ENCODE measurements around the gene MED12. TPM values are rescaled to one million over a fixed set of nuclear protein-coding genes. Genes with fewer than 3 reads are reported as not detected.

The MED12 gene
- total RNA-seq, 2 experiments from 2014 or later, result 44.5 to 55.3 TPM

GRCh38 chrX:71107762-71108360 is 10.5 kb upstream of the MED12 start:
- ChIA-PET POLR2A (interaction anchor here (0.7 to 1.1 kb wide), 2 partner anchors 11 to 40 kb away, joined by 3 to 6 read pairs; partner anchors contain the start of genes MED12 and SNX12), CTCF (no interaction called here)
- H3K27ac Mint-ChIP-seq, result peak overlapping the region; percentile 99
- Histone ChIP-seq H3K27me3 (ENCODE audit: control insufficient read depth in 1 of 2, insufficient read depth in 2 of 2, low read length in 2 of 2) (no peaks in the 10 kb centered on the region), H3K36me3 (ENCODE audit: insufficient read depth, low read length) (peaks cover 37% of the 10 kb centered on the region), H3K9me3 (ENCODE audit: control insufficient read depth in 1 of 2, insufficient read depth in 1 of 2, low read length in 2 of 2) (no peaks in the 10 kb centered on the region), H3K4me3 (ENCODE audit: low read length) (peak overlapping the region; percentile 93), H3K27ac (ENCODE audit: low read depth in 1 of 2, low read length in 2 of 2) (peak overlapping the region; percentile 52 to 96), H3K4me1 (ENCODE audit: insufficient read depth, low read length) (peaks cover 75% of the 10 kb centered on the region)
- H3K27me3 Mint-ChIP-seq, result no peaks in the 10 kb centered on the region
- H3K4me3 Mint-ChIP-seq, result peak overlapping the region; percentile 98
- ATAC-seq (ENCODE audit: poor library complexity) (peak; percentile 12), DNase-seq (peak in 8 of 14 experiments; percentile 28 to 70 (median 48))
- peaks cover 68% of the 10 kb centered on the region for H3K36me3 Mint-ChIP-seq (ENCODE audit: low read depth)
- no peaks in the 10 kb centered on the region for H3K9me3 Mint-ChIP-seq
- H3K4me1 Mint-ChIP-seq (ENCODE audit: low read depth), result peaks cover 71% of the 10 kb centered on the region
- intact Hi-C loops (cut with DNase I, micrococcal nuclease), result no loop called here
- TF ChIP-seq CTCF (IDR thresholded peaks at IDR 0.05), result no peak

- intact Hi-C loops (cut with DNase I, micrococcal nuclease), result loop anchor here in 1 of 2 experiments (1.0 kb wide), 1 partner anchor 11 kb away; no protein-coding TSS in a partner anchor
- CTCF ChIA-PET, result no interaction called here
- TF ChIP-seq CTCF (IDR thresholded peaks at IDR 0.05), result no peak
- peak overlapping the region; percentile 98 for H3K4me3 Mint-ChIP-seq
- H3K27ac ChIP-seq (ENCODE audit: low read depth in 1 of 2, low read length in 2 of 2), result peak overlapping the region; percentile 96 to 99
- peak in 2 of 14 experiments; percentile 44 to 47 for DNase-seq
- peak overlapping the region; percentile 93 for H3K4me3 ChIP-seq (ENCODE audit: low read length)
- ATAC-seq (ENCODE audit: poor library complexity), result peak; percentile 18
- H3K27ac Mint-ChIP-seq, result peak overlapping the region; percentile 99
- no peaks in the 10 kb centered on the region for H3K9me3 ChIP-seq (ENCODE audit: control insufficient read depth in 1 of 2, insufficient read depth in 1 of 2, low read length in 2 of 2)
- no peaks in the 10 kb centered on the region for H3K9me3 Mint-ChIP-seq
- H3K4me1 ChIP-seq (ENCODE audit: insufficient read depth, low read length), result peaks cover 75% of the 10 kb centered on the region
- peaks cover 68% of the 10 kb centered on the region for H3K36me3 Mint-ChIP-seq (ENCODE audit: low read depth)
- H3K27me3 ChIP-seq (ENCODE audit: control insufficient read depth in 1 of 2, insufficient read depth in 2 of 2, low read length in 2 of 2), result no peaks in the 10 kb centered on the region
- H3K36me3 ChIP-seq (ENCODE audit: insufficient read depth, low read length), result peaks cover 37% of the 10 kb centered on the region
- peaks cover 64% of the 10 kb centered on the region for H3K4me1 Mint-ChIP-seq (ENCODE audit: low read depth)
- POLR2A ChIA-PET, result interaction anchor here (1.1 kb wide), 1 partner anchor 9 kb away, joined by 6 read pairs; the partner anchor contains the start of gene MED12
- H3K27me3 Mint-ChIP-seq, result no peaks in the 10 kb centered on the region
Observed at GRCh38 chrX:71109051-71109450, 9.3 kb upstream of the MED12 start.

GRCh38 chrX:71111141-71111843 is 7.1 kb upstream of the MED12 start, which contains the start of gene IL2RG:
TSS of gene IL2RG (minus strand) at chrX:71111577. CDS start at chrX:71111539, 38 bp downstream.
- peaks cover 58% of the 10 kb centered on the region for H3K36me3 Mint-ChIP-seq (ENCODE audit: low read depth)

More at GRCh38 chrX:71111141-71111843, 7.1 kb upstream of the MED12 start, which contains the start of gene IL2RG:
- Mint-ChIP-seq H3K27ac (peak within 1 kb of the TSS; percentile 99), H3K9me3 (no peaks in the 10 kb centered on the region), H3K27me3 (no peaks in the 10 kb centered on the region), H3K4me3 (peak within 1 kb of the TSS; percentile 98), H3K4me1 (ENCODE audit: low read depth) (peaks cover 51% of the 10 kb centered on the region)
- POLR2A ChIA-PET, result interaction anchor here (1.0 to 4.3 kb wide), 16 partner anchors 9 to 422 kb away, joined by 3 to 106 read pairs (median 12); partner anchors contain the start of genes FOXO4, MED12, NONO and OGT
- peaks cover 36% of the 10 kb centered on the region for H3K36me3 ChIP-seq (ENCODE audit: insufficient read depth, low read length)
- CTCF ChIA-PET, result interaction anchor here (1.4 to 4.1 kb wide), 3 partner anchors 9 to 18 kb away, joined by 3 to 23 read pairs (median 22); no protein-coding TSS in a partner anchor
- no peak for TF ChIP-seq CTCF (IDR thresholded peaks at IDR 0.05)
- no peaks in the 10 kb centered on the region for H3K27me3 ChIP-seq (ENCODE audit: control insufficient read depth in 1 of 2, insufficient read depth in 2 of 2, low read length in 2 of 2)
- peaks cover 56% of the 10 kb centered on the region for H3K4me1 ChIP-seq (ENCODE audit: insufficient read depth, low read length)
- H3K27ac ChIP-seq (ENCODE audit: low read depth in 1 of 2, low read length in 2 of 2), result peak within 1 kb of the TSS; percentile 96 to 99
- H3K9me3 ChIP-seq (ENCODE audit: control insufficient read depth in 1 of 2, insufficient read depth in 1 of 2, low read length in 2 of 2), result no peaks in the 10 kb centered on the region
- DNase-seq, result peak; percentile 56 to 94 (median 70)
- H3K4me3 ChIP-seq (ENCODE audit: low read length), result peak within 1 kb of the TSS; percentile 93
- peak; percentile 81 for ATAC-seq (ENCODE audit: poor library complexity)
- intact Hi-C loops (cut with DNase I, micrococcal nuclease), result loop anchor here (1.0 to 5.0 kb wide), 3 partner anchors 10 to 421 kb away; partner anchors contain the start of genes OGT (in 1 of the 2) and TAF1 (in 1 of the 2)

Data from CD4-positive, alpha-beta T cell (primary cell).